Measurements from ENCODE around the gene FKBP9. TPM values are rescaled to one million over a fixed set of nuclear protein-coding genes. Genes with fewer than 3 reads are reported as not detected.

The FKBP9 gene
- total and polyA plus RNA-seq, 2 donors (not counting 3 experiments of a cell fraction or from before 2014, with no cell fraction given), result 88.7 to 124 TPM

- ChIA-PET CTCF (no interaction called here), POLR2A (no interaction called here)
- intact Hi-C loops (cut with micrococcal nuclease) (no loop called here), dilution Hi-C loops (cut with MboI; ENCODE audit: extremely low pct_ligation_motif_present, low sequenced_read_pairs) (no loop called here)
- H3K4me1 ChIP-seq (ENCODE audit: control insufficient read depth, extremely low read depth, insufficient read depth, low read length), result no peaks in the 10 kb centered on the region
- no peak overlapping the region for H2AFZ ChIP-seq (ENCODE audit: low read depth, low read length)
- peaks cover 3 to 15% of the 10 kb centered on the region in 2 experiments for H3K36me3 ChIP-seq (ENCODE audit: control insufficient read depth in 2 of 2, extremely low read depth in 1 of 2, insufficient read depth in 2 of 2, low read length in 2 of 2)
- no peaks in the 10 kb centered on the region for H3K27me3 ChIP-seq (ENCODE audit: control insufficient read depth in 2 of 2, insufficient read depth in 2 of 2, low read length in 2 of 2)
- no peak overlapping the region for H3K27ac ChIP-seq (ENCODE audit: insufficient read depth, low read depth, low read length)
- FAIRE-seq (no peak), DNase-seq (ENCODE audit: low read depth, low spot score) (no peak)
- H3K9me3 ChIP-seq (replicated peaks; ENCODE audit: control insufficient read depth, insufficient read depth, low read length), result no peaks in the 10 kb centered on the region
- no peaks in the 10 kb centered on the region for H3K9me1 ChIP-seq (replicated peaks; ENCODE audit: control insufficient read depth, extremely low read depth, insufficient read depth, low read length)
- no peak overlapping the region for H3K4me3 ChIP-seq (replicated peaks in 1 of 3; ENCODE audit: insufficient read depth in 1 of 3, low read depth in 1 of 3, low read length in 3 of 3)
- peaks cover 3% of the 10 kb centered on the region for H3K79me2 ChIP-seq (ENCODE audit: control insufficient read depth, insufficient read depth, low read length)
- TF ChIP-seq MYC (IDR thresholded peaks at IDR 0.05; ENCODE audit: low read depth, low read length) (no peak), FOS (IDR thresholded peaks at IDR 0.05; ENCODE audit: borderline replicate concordance, insufficient read depth, low read length) (no peak), POLR2A (IDR thresholded peaks at IDR 0.05; ENCODE audit: low read depth, low read length) (no peak), JUN (IDR thresholded peaks at IDR 0.05; ENCODE audit: borderline replicate concordance, insufficient read depth, insufficient read length, low read depth) (no peak), GATA2 (IDR thresholded peaks at IDR 0.05; ENCODE audit: insufficient read depth, insufficient read length, low read depth, low read length) (no peak)
- no peaks in the 10 kb centered on the region for H4K20me1 ChIP-seq (replicated peaks; ENCODE audit: control insufficient read depth, extremely low read depth, insufficient read depth, low read length)
- BruUV-seq (replicated peaks), result no TSS peak
- H3K9ac ChIP-seq (replicated peaks; ENCODE audit: extremely low read depth, insufficient read depth, low read length), result no peak overlapping the region
- H3K4me2 ChIP-seq (ENCODE audit: insufficient read depth, low read length), result no peak overlapping the region
Observed at GRCh38 chr7:32930378-32930777, 26.9 kb upstream of the FKBP9 start.

- Histone ChIP-seq H3K36me3 (ENCODE audit: control insufficient read depth in 2 of 2, extremely low read depth in 1 of 2, insufficient read depth in 2 of 2, low read length in 2 of 2) (peaks cover 0 to 7% of the 10 kb centered on the region in 2 experiments), H3K9ac (replicated peaks; ENCODE audit: extremely low read depth, insufficient read depth, low read length) (no peak overlapping the region), H4K20me1 (replicated peaks; ENCODE audit: control insufficient read depth, extremely low read depth, insufficient read depth, low read length) (no peaks in the 10 kb centered on the region), H3K79me2 (ENCODE audit: control insufficient read depth, insufficient read depth, low read length) (peaks cover 37% of the 10 kb centered on the region), H3K27ac (ENCODE audit: insufficient read depth, low read depth, low read length) (no peak overlapping the region), H3K27me3 (ENCODE audit: control insufficient read depth in 2 of 2, insufficient read depth in 2 of 2, low read length in 2 of 2) (no peaks in the 10 kb centered on the region), H3K9me1 (replicated peaks; ENCODE audit: control insufficient read depth, extremely low read depth, insufficient read depth, low read length) (no peaks in the 10 kb centered on the region), H3K4me1 (ENCODE audit: control insufficient read depth, extremely low read depth, insufficient read depth, low read length) (peaks cover 9% of the 10 kb centered on the region), H2AFZ (ENCODE audit: low read depth, low read length) (no peak overlapping the region), H3K4me2 (ENCODE audit: insufficient read depth, low read length) (no peak overlapping the region), H3K9me3 (replicated peaks; ENCODE audit: control insufficient read depth, insufficient read depth, low read length) (no peaks in the 10 kb centered on the region), H3K4me3 (replicated peaks in 1 of 3; ENCODE audit: insufficient read depth in 1 of 3, low read depth in 1 of 3, low read length in 3 of 3) (no peak overlapping the region)
- intact Hi-C loops (cut with micrococcal nuclease) (no loop called here), dilution Hi-C loops (cut with MboI; ENCODE audit: extremely low pct_ligation_motif_present, low sequenced_read_pairs) (no loop called here)
- FAIRE-seq, result no peak
- no peak for TF ChIP-seq MAX (IDR thresholded peaks at IDR 0.05; ENCODE audit: insufficient read depth, insufficient read length)
- no peak for TF ChIP-seq EZH2 (IDR thresholded peaks at IDR 0.05; ENCODE audit: borderline replicate concordance, low read depth, low read length, severe bottlenecking)
- TF ChIP-seq JUN (IDR thresholded peaks at IDR 0.05; ENCODE audit: borderline replicate concordance, insufficient read depth, insufficient read length, low read depth), result no peak
- no peak for TF ChIP-seq MYC (IDR thresholded peaks at IDR 0.05; ENCODE audit: low read depth, low read length)
- no peak for TF ChIP-seq POLR2AphosphoS5 (IDR thresholded peaks at IDR 0.05; ENCODE audit: insufficient read depth, low read depth, low read length)
- DNase-seq (ENCODE audit: low read depth, low spot score), result no peak
- no TSS peak for BruUV-seq (replicated peaks)
- ChIA-PET CTCF (no interaction called here), POLR2A (no interaction called here)
Observed at GRCh38 chr7:32935558-32935957, 21.7 kb upstream of the FKBP9 start.

Data from endothelial cell of umbilical vein (primary cell).